CD8-positive, alpha-beta memory T cell (primary cell): ENCODE data around the gene OVCH1. TPM values are rescaled to one million over a fixed set of nuclear protein-coding genes. Genes with fewer than 3 reads are reported as not detected.
A peak's percentile ranks its signal among the peaks of the same experiment; 100 is the strongest.

Source experiments
- CTCF ChIA-PET: fragments of 350-600 bp; sonication (Branson Sonifier 250); formaldehyde crosslinking; loops from one replicate; lab custom pipeline; 2021; ENCODE audit warnings: antibody characterized with exemption; lab: Charles Lee
- POLR2A ChIA-PET: fragments of 350-600 bp; sonication (Branson Sonifier 250); formaldehyde crosslinking; loops from one replicate; lab custom pipeline; 2021; ENCODE audit warnings: antibody characterized with exemption; lab: Charles Lee
- DNase-seq, 5 donors: peaks; one replicate each; pipeline versions ENCODE4 v3.0.0 to v3.0.0-alpha.2; 2020 to 2022; ENCODE audit warnings: mixed read lengths in 1 of 5
- H3K27ac ChIP-seq: one replicate; pipeline ENCODE4 v1.7.0; 2013; ENCODE audit warnings: low read depth, mild to moderate bottlenecking, low read length, moderate library complexity
- H3K27me3 ChIP-seq: 2 replicates; pipeline ENCODE4 v1.7.0; 2013; ENCODE audit warnings: low read length, mild to moderate bottlenecking; ENCODE audit not compliant: insufficient read depth, poor library complexity, severe bottlenecking
- H3K36me3 ChIP-seq: 2 replicates; pipeline ENCODE4 v1.7.0; 2013; ENCODE audit warnings: mild to moderate bottlenecking, low read length, moderate library complexity; ENCODE audit not compliant: insufficient read depth
- H3K4me1 ChIP-seq: 2 replicates; pipeline ENCODE4 v1.7.0; 2013; ENCODE audit warnings: mild to moderate bottlenecking, low read length, moderate library complexity; ENCODE audit not compliant: insufficient read depth
- H3K4me3 ChIP-seq: 2 replicates; pipeline ENCODE4 v1.7.0; 2013; ENCODE audit warnings: mild to moderate bottlenecking, low read length
- H3K9me3 ChIP-seq: 2 replicates; pipeline ENCODE4 v1.7.0; 2013; ENCODE audit warnings: mild to moderate bottlenecking, low read length
- H3K27ac Mint-ChIP-seq, 8 donors: one replicate each; pipeline ENCODE4 v1.8.0; 2020 to 2021; ENCODE audit warnings: mixed read lengths in 8 of 8, mild to moderate bottlenecking in 6 of 8, inconsistent platforms in 3 of 8, moderate library complexity in 3 of 8
- H3K27me3 Mint-ChIP-seq, 2 donors: one replicate each; pipeline ENCODE4 v1.8.0; 2020 to 2021; ENCODE audit warnings: mixed read lengths in 2 of 2, mild to moderate bottlenecking in 1 of 2, moderate library complexity in 1 of 2
- H3K36me3 Mint-ChIP-seq, 3 donors: one replicate each; pipeline ENCODE4 v1.8.0; 2020 to 2021; ENCODE audit warnings: mixed read lengths in 3 of 3, inconsistent platforms in 1 of 3, mild to moderate bottlenecking in 1 of 3
- H3K4me1 Mint-ChIP-seq, 3 donors: one replicate each; pipeline ENCODE4 v1.8.0; 2020 to 2021; ENCODE audit warnings: mixed read lengths in 3 of 3, inconsistent platforms in 1 of 3, mild to moderate bottlenecking in 1 of 3
- H3K4me3 Mint-ChIP-seq, 7 donors: one replicate each; pipeline ENCODE4 v1.8.0; 2020 to 2021; ENCODE audit warnings: mixed read lengths in 7 of 7, mild to moderate bottlenecking in 6 of 7, moderate library complexity in 4 of 7, inconsistent platforms in 2 of 7
- H3K9me3 Mint-ChIP-seq, 5 donors: one replicate each; pipeline ENCODE4 v1.8.0; 2020 to 2022; ENCODE audit warnings: mixed read lengths in 5 of 5, mild to moderate bottlenecking in 3 of 5, moderate library complexity in 2 of 5, inconsistent platforms in 1 of 5
- polyA plus RNA-seq: library from polyadenylated mRNA; unstranded; fragments of 300-500 nt; fragmentation: Illumina TruSeq; gene quantifications from one replicate; pipeline ENCODE4 v1.2.3, GENCODE V29; 2021
- total RNA-seq, 2 experiments: library from RNA; stranded (reverse); gene quantifications; one replicate each; pipeline ENCODE4 v1.2.3, GENCODE V29; 2021

Gene OVCH1
- total and polyA plus RNA-seq, 3 experiments from 2014 or later: not detected

DNA sequence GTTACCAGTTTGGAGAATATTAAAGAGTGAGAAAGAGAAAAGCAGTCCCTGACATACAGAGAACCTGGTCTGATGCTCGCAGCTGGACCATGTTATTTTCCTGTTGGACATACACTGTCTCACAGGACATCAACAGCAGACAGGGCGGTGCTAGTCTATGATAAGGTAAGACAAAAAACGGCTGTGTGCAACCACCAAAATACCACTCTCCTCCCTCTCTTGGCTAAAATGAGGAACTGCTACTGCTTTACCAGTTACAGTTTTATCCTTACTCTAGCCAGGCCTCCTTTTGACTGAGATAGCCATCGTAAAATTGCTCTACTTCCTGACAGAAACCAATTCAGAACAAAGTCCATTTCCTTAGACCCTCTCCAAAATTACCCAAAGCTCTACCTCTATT is 69.5 kb downstream of the OVCH1 start:
- POLR2A ChIA-PET: no interaction called here
- peak in 1 of 5 donors; percentile 1 for DNase-seq
- H3K36me3 Mint-ChIP-seq: no peaks in the 10 kb centered on the region

DNA sequence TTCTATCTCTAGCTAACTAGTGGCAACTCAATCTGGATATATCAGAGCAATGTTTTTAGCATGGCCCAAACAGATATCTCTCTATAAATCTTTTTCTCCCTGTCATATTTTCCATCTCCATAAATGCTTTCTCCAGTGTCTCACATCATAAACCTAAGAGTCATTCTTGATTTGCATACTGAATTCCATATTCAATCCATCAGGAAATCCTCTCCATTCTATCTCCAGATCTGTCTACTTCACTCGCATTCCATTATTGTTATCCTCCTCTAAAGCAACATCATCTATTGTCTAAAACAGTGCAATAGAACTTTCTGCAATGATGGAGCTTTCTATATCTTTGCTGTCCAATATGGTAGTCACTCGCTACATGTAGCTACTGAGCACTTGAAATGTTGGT is 71.0 kb downstream of the OVCH1 start:
- Histone ChIP-seq H3K36me3 (no peaks in the 10 kb centered on the region), H3K9me3 (no peaks in the 10 kb centered on the region), H3K27me3 (no peaks in the 10 kb centered on the region), H3K27ac (no peak overlapping the region), H3K4me1 (no peaks in the 10 kb centered on the region), H3K4me3 (no peak overlapping the region)
- peaks cover 0 to 6% (median 0%) of the 10 kb centered on the region in 3 donors for H3K4me1 Mint-ChIP-seq
- H3K36me3 Mint-ChIP-seq: no peaks in the 10 kb centered on the region
- H3K9me3 Mint-ChIP-seq: no peaks in the 10 kb centered on the region
- no peak overlapping the region for H3K27ac Mint-ChIP-seq
- ChIA-PET POLR2A (no interaction called here), CTCF (interaction anchor here (1.4 kb wide), 1 partner anchor 9 kb away, joined by 4 read pairs; no protein-coding TSS in a partner anchor)
- H3K4me3 Mint-ChIP-seq: no peak overlapping the region
- peaks cover 7 to 22% of the 10 kb centered on the region in 2 donors for H3K27me3 Mint-ChIP-seq
- DNase-seq: no peak

More for the DNA sequence above, 69.5 kb downstream of the OVCH1 start:
- no peaks in the 10 kb centered on the region for H3K4me1 ChIP-seq
- H3K9me3 ChIP-seq: no peaks in the 10 kb centered on the region
- H3K36me3 ChIP-seq: no peaks in the 10 kb centered on the region
- H3K27me3 ChIP-seq: no peaks in the 10 kb centered on the region
- H3K27ac ChIP-seq: no peak overlapping the region
- Mint-ChIP-seq H3K9me3 (no peaks in the 10 kb centered on the region), H3K4me3 (no peak overlapping the region), H3K27me3 (peaks cover 12 to 14% of the 10 kb centered on the region in 2 donors), H3K4me1 (peaks cover 0 to 6% (median 0%) of the 10 kb centered on the region in 3 donors), H3K27ac (peak overlapping the region in 1 of 8 donors; percentile 6)
- no peak overlapping the region for H3K4me3 ChIP-seq
- CTCF ChIA-PET: interaction anchor here (0.7 to 1.4 kb wide), 3 partner anchors 10 to 114 kb away, joined by 3 to 4 read pairs (median 3); no protein-coding TSS in a partner anchor

DNA sequence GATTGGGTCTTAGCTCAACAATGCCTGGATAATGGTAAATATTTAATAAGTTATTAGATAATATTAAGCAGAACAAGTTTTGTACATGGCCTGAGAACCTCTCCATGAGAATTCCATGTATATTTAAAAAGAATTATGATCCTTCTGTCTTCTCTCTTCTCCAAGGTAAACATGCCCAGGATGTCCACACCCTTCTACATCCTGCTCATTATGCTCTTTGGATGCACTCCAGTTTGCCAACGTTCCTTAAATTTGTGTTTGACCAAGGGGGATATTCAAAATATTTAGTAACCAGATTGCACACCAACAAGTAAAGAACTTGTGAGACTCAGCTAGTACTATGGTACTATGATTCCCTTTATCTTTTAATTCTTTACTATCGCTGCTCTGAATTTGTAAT is 71.8 kb downstream of the OVCH1 start:
- Histone ChIP-seq H3K4me3 (no peak overlapping the region), H3K9me3 (no peaks in the 10 kb centered on the region), H3K27ac (no peak overlapping the region), H3K36me3 (no peaks in the 10 kb centered on the region), H3K27me3 (no peaks in the 10 kb centered on the region), H3K4me1 (no peaks in the 10 kb centered on the region)
- peaks cover 7 to 25% of the 10 kb centered on the region in 2 donors for H3K27me3 Mint-ChIP-seq
- H3K36me3 Mint-ChIP-seq: no peaks in the 10 kb centered on the region
- POLR2A ChIA-PET: no interaction called here
- no peak overlapping the region for H3K4me3 Mint-ChIP-seq
- no peaks in the 10 kb centered on the region for H3K9me3 Mint-ChIP-seq
- peaks cover 0 to 6% (median 0%) of the 10 kb centered on the region in 3 donors for H3K4me1 Mint-ChIP-seq
- no peak for DNase-seq
- H3K27ac Mint-ChIP-seq: no peak overlapping the region
- CTCF ChIA-PET: no interaction called here

DNA sequence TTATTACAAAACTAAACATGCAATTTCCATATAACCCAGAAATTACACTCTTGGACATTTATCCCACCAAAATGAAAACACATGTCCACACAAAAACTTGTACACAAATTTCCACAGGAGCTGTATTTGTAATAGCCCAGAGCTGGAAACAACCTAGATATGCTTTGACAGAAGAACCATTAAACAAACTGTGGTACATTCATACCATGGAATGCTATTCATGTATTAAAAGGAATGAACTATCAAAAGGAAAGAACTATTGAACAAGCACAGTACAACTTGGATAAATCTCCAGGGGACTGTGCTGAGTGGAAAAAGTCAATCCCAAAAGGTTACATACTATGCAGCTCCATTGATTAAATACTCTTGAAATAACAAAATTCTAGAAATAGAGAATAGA is 80.7 kb downstream of the OVCH1 start:
- Mint-ChIP-seq H3K4me1 (no peaks in the 10 kb centered on the region), H3K4me3 (no peak overlapping the region), H3K36me3 (peaks cover 0 to 6% (median 1%) of the 10 kb centered on the region in 3 donors), H3K27me3 (peaks cover 16 to 42% of the 10 kb centered on the region in 2 donors), H3K9me3 (no peaks in the 10 kb centered on the region), H3K27ac (no peak overlapping the region)
- Histone ChIP-seq H3K9me3 (no peaks in the 10 kb centered on the region), H3K4me1 (no peaks in the 10 kb centered on the region), H3K27me3 (no peaks in the 10 kb centered on the region), H3K27ac (no peak overlapping the region), H3K36me3 (no peaks in the 10 kb centered on the region), H3K4me3 (no peak overlapping the region)
- CTCF ChIA-PET: interaction anchor here (0.7 to 1.1 kb wide), 2 partner anchors 11 to 1434 kb away, joined by 3 read pairs; no protein-coding TSS in a partner anchor
- DNase-seq: no peak
- POLR2A ChIA-PET: no interaction called here

DNA sequence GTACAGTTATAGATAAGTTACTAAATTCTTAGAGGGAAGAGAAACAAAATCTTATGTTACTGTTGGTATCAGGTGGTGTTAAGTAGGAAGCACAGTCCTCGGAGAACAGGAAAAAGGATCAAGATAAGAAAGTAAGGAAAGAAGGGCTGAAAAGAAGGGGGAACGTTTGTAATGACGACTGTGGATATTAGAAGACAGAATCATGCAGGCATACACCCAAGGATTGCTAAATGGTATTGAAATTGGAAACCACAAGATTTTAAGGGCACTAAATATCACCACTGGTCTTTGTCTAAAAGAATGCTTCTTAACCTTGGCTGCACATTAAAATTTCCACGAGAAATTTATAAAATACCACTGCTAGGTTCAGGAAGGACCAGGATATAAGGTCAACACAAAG is 82.4 kb downstream of the OVCH1 start:
- no peak for DNase-seq
- Histone ChIP-seq H3K9me3 (no peaks in the 10 kb centered on the region), H3K27me3 (no peaks in the 10 kb centered on the region), H3K36me3 (no peaks in the 10 kb centered on the region), H3K4me3 (no peak overlapping the region), H3K4me1 (no peaks in the 10 kb centered on the region), H3K27ac (no peak overlapping the region)
- H3K27me3 Mint-ChIP-seq: peaks cover 18 to 39% of the 10 kb centered on the region in 2 donors
- no peaks in the 10 kb centered on the region for H3K4me1 Mint-ChIP-seq
- no peaks in the 10 kb centered on the region for H3K9me3 Mint-ChIP-seq
- no peak overlapping the region for H3K27ac Mint-ChIP-seq
- H3K36me3 Mint-ChIP-seq: peaks cover 0 to 6% (median 1%) of the 10 kb centered on the region in 3 donors
- CTCF ChIA-PET: no interaction called here
- POLR2A ChIA-PET: no interaction called here
- H3K4me3 Mint-ChIP-seq: no peak overlapping the region

DNA sequence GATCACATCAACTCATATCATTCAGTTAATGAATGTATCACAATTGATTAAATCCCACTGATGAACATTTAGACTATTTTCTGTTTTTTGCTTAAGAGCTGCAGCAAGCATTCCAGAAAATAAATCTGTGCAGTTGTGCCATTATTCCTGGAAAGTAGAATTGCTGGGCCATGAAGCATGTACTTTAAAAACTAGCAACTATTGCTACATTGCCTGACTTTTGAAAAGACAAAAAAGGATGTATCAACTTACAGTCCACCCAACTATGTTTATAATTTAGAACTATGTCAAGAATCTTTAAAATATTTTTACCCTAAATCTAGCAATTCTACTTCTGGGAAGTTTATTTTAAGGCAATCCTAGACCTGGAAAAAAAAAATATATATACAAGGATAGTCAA is 83.1 kb downstream of the OVCH1 start:
- Histone ChIP-seq H3K27ac (no peak overlapping the region), H3K4me3 (no peak overlapping the region), H3K27me3 (no peaks in the 10 kb centered on the region), H3K4me1 (no peaks in the 10 kb centered on the region), H3K36me3 (no peaks in the 10 kb centered on the region), H3K9me3 (no peaks in the 10 kb centered on the region)
- CTCF ChIA-PET: no interaction called here
- POLR2A ChIA-PET: no interaction called here
- no peak for DNase-seq
- Mint-ChIP-seq H3K4me3 (no peak overlapping the region), H3K9me3 (peaks cover 0 to 2% (median 0%) of the 10 kb centered on the region in 5 donors), H3K36me3 (peaks cover 0 to 6% (median 1%) of the 10 kb centered on the region in 3 donors), H3K4me1 (no peaks in the 10 kb centered on the region), H3K27me3 (peaks cover 22 to 33% of the 10 kb centered on the region in 2 donors), H3K27ac (no peak overlapping the region)

DNA sequence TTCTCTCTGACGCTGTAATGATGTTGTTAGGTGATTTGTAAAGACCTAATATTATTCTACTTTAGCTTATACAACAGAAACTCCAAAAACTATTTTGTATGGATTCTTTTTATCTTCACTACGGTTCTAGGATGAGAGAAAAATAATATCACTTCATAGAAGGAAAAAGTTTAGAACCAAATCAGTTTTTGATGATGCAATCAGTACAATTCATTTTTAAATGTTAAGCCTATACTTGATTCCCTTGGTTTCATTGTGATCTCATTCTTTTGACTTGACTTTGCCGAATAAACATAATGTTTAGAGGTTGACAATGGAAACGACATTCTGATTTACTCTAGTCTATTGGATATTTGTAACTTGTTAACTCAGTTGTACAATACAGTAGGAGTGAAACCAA is 91.9 kb downstream of the OVCH1 start:
- no peak overlapping the region for H3K27ac ChIP-seq
- peaks cover 8 to 17% of the 10 kb centered on the region in 2 donors for H3K27me3 Mint-ChIP-seq
- POLR2A ChIA-PET: no interaction called here
- CTCF ChIA-PET: no interaction called here
- no peaks in the 10 kb centered on the region for H3K27me3 ChIP-seq
- H3K36me3 ChIP-seq: no peaks in the 10 kb centered on the region
- no peak overlapping the region for H3K27ac Mint-ChIP-seq
- H3K4me1 ChIP-seq: no peaks in the 10 kb centered on the region
- no peak for DNase-seq
- peaks cover 0 to 6% (median 0%) of the 10 kb centered on the region in 5 donors for H3K9me3 Mint-ChIP-seq
- H3K4me3 ChIP-seq: no peak overlapping the region
- no peaks in the 10 kb centered on the region for H3K36me3 Mint-ChIP-seq
- no peaks in the 10 kb centered on the region for H3K9me3 ChIP-seq
- H3K4me1 Mint-ChIP-seq: no peaks in the 10 kb centered on the region
- no peak overlapping the region for H3K4me3 Mint-ChIP-seq

DNA sequence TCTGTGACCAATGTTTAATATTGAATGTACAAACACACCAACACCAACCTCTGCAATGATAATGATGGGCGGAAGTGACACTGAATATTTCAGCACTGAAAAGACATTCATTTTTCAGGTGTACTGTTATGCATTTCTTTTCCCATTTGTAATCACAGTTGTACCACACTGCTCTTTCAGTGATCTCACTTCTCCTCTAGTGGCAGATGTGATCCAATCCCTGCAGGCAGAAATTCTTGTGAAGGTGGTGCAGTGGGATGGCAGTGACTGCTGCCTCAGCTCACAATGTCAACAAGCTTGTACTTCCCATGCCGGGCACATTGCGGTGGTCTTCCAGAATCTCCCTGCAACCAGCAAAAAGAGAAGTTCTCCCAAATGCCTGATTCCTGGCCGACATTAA is 93.5 kb downstream of the OVCH1 start:
- H3K36me3 ChIP-seq: no peaks in the 10 kb centered on the region
- Mint-ChIP-seq H3K4me1 (no peaks in the 10 kb centered on the region), H3K9me3 (peaks cover 0 to 4% (median 0%) of the 10 kb centered on the region in 5 donors), H3K27me3 (peaks cover 6 to 21% of the 10 kb centered on the region in 2 donors), H3K36me3 (peaks cover 0 to 3% (median 0%) of the 10 kb centered on the region in 3 donors), H3K27ac (no peak overlapping the region), H3K4me3 (no peak overlapping the region)
- POLR2A ChIA-PET: no interaction called here
- CTCF ChIA-PET: no interaction called here
- no peak for DNase-seq
- no peak overlapping the region for H3K4me3 ChIP-seq
- no peaks in the 10 kb centered on the region for H3K9me3 ChIP-seq
- no peak overlapping the region for H3K27ac ChIP-seq
- no peaks in the 10 kb centered on the region for H3K4me1 ChIP-seq
- no peaks in the 10 kb centered on the region for H3K27me3 ChIP-seq
